OCI-LY1 (cell line): ENCODE results near the gene MPG.
A peak's percentile ranks its signal among the peaks of the same experiment; 100 is the strongest.
"Not testable (repeated sequence)": the region's sequence is repeated elsewhere in the genome, so short reads cannot be mapped to it uniquely, and the experiment has no call there.

Experiments used
- H2AFZ ChIP-seq: fragments of 200-600 bp; sonication (generic), shearing (Covaris generic); 2 replicates; pipeline ENCODE4 v1.6.0; 2014; ENCODE audit warnings: antibody characterized with exemption, mild to moderate bottlenecking, low read length
- H3F3A ChIP-seq: fragments of 200-600 bp; sonication (generic), shearing (Covaris generic); 2 replicates; pipeline ENCODE4 v1.6.0; 2014; ENCODE audit warnings: mild to moderate bottlenecking, antibody characterized with exemption, low read length, moderate library complexity; ENCODE audit not compliant: insufficient read depth
- H3K27ac ChIP-seq: fragments of 200-600 bp; sonication (generic); 2 replicates; pipeline ENCODE4 v1.5.1; 2014; ENCODE audit warnings: low read length, mixed run types, mild to moderate bottlenecking, low read depth; ENCODE audit not compliant: poor library complexity, severe bottlenecking
- H3K27me3 ChIP-seq: fragments of 200-600 bp; sonication (generic); 2 replicates; pipeline ENCODE4 v1.6.0; 2014; ENCODE audit warnings: antibody characterized with exemption, mild to moderate bottlenecking, low read length, moderate library complexity; ENCODE audit not compliant: insufficient read depth
- H3K36me3 ChIP-seq: fragments of 200-600 bp; sonication (generic); 2 replicates; pipeline ENCODE4 v1.6.1; 2014; ENCODE audit warnings: mild to moderate bottlenecking, antibody characterized with exemption, low read length, moderate library complexity, mixed read lengths; ENCODE audit not compliant: insufficient read depth
- H3K4me1 ChIP-seq: fragments of 200-600 bp; sonication (generic); 2 replicates; pipeline ENCODE4 v1.5.1; 2014; ENCODE audit warnings: mild to moderate bottlenecking, low read length, moderate library complexity; ENCODE audit not compliant: insufficient read depth, severe bottlenecking
- H3K4me2 ChIP-seq: fragments of 200-600 bp; sonication (generic), shearing (Covaris generic); 2 replicates; pipeline ENCODE4 v1.6.1; 2014; ENCODE audit warnings: low read length
- H3K4me3 ChIP-seq: fragments of 200-600 bp; sonication (generic); 2 replicates; pipeline ENCODE4 v1.5.1; 2014; ENCODE audit warnings: low read length, low read depth, mild to moderate bottlenecking, mixed read lengths; ENCODE audit not compliant: poor library complexity, severe bottlenecking
- H3K79me2 ChIP-seq: fragments of 200-600 bp; shearing (Covaris generic); 2 replicates; pipeline ENCODE4 v1.6.1; 2016; ENCODE audit warnings: mixed run types, low read length, mixed read lengths; ENCODE audit not compliant: insufficient read depth
- H3K9ac ChIP-seq: fragments of 200-600 bp; sonication (generic), shearing (Covaris generic); 2 replicates; pipeline ENCODE4 v1.6.1; 2014; ENCODE audit warnings: mild to moderate bottlenecking, low read length, mixed read lengths
- H3K9me2 ChIP-seq: fragments of 200-600 bp; sonication (generic), shearing (Covaris generic); 2 replicates; pipeline ENCODE4 v1.6.1; 2014; ENCODE audit warnings: low read depth, mild to moderate bottlenecking, low read length, mixed read lengths
- H3K9me3 ChIP-seq: fragments of 200-600 bp; shearing (Covaris generic); 2 replicates; pipeline ENCODE4 v1.6.1; 2014; ENCODE audit warnings: low read length, mixed read lengths
- H4K20me1 ChIP-seq: fragments of 200-600 bp; sonication (generic), shearing (Covaris generic); 2 replicates; pipeline ENCODE4 v1.6.0; 2016; ENCODE audit warnings: mild to moderate bottlenecking, low read length; ENCODE audit not compliant: insufficient read depth
- CTCF ChIP-seq: fragments of 200-600 bp; sonication (generic), shearing (Covaris generic); IDR thresholded peaks from 2 replicates; pipeline ENCODE4 v1.5.1; 2017; ENCODE audit warnings: mild to moderate bottlenecking, antibody characterized with exemption, low read length, moderate library complexity, mixed read lengths
- EZH2 ChIP-seq: fragments of 200-600 bp; sonication (generic), shearing (Covaris generic); IDR thresholded peaks from 2 replicates; pipeline ENCODE4 v1.8.0; 2017; ENCODE audit warnings: borderline replicate concordance, mixed run types, mild to moderate bottlenecking, antibody characterized with exemption, low read length, moderate library complexity, mixed read lengths

The MPG gene

GRCh38 chr16:45454-45853, 32.6 kb upstream of the MPG start:
- peaks cover 5% of the 10 kb centered on the region; the same call in 1 of the 2 replicates for H3F3A ChIP-seq
- no peaks in the 10 kb centered on the region for H3K4me1 ChIP-seq
- H3K9me2 ChIP-seq: no peaks in the 10 kb centered on the region
- H3K79me2 ChIP-seq: no peaks in the 10 kb centered on the region
- H4K20me1 ChIP-seq: no peaks in the 10 kb centered on the region
- H3K4me3 ChIP-seq: no peak overlapping the region
- peaks cover 85% of the 10 kb centered on the region for H3K36me3 ChIP-seq
- H3K9me3 ChIP-seq: no peaks in the 10 kb centered on the region
- no peak overlapping the region for H3K27ac ChIP-seq
- no peak overlapping the region for H2AFZ ChIP-seq
- H3K9ac ChIP-seq: no peak overlapping the region
- TF ChIP-seq EZH2 (no peak), CTCF (no peak)
- no peaks in the 10 kb centered on the region for H3K27me3 ChIP-seq
- H3K4me2 ChIP-seq: no peak overlapping the region

GRCh38 chr16:46510-46909, 31.5 kb upstream of the MPG start:
- H3K36me3 ChIP-seq: peaks cover 90% of the 10 kb centered on the region
- H3K9me2 ChIP-seq, H3K27ac ChIP-seq, H3K4me2 ChIP-seq, H2AFZ ChIP-seq, H3K4me1 ChIP-seq, H3K79me2 ChIP-seq, H3K9ac ChIP-seq, H3K4me3 ChIP-seq, H3K27me3 ChIP-seq, H3K9me3 ChIP-seq, H4K20me1 ChIP-seq, H3F3A ChIP-seq: not testable (repeated sequence)

- no peak overlapping the region for H3K4me3 ChIP-seq
- no peak overlapping the region for H3K4me2 ChIP-seq
- no peaks in the 10 kb centered on the region for H3K27me3 ChIP-seq
- H3K9ac ChIP-seq: no peak overlapping the region
- peaks cover 14% of the 10 kb centered on the region for H3K79me2 ChIP-seq
- TF ChIP-seq EZH2: no peak
- TF ChIP-seq CTCF: no peak
- H2AFZ ChIP-seq: no peak overlapping the region
- peaks cover 88% of the 10 kb centered on the region for H3K36me3 ChIP-seq
- no peaks in the 10 kb centered on the region for H3K9me3 ChIP-seq
- H4K20me1 ChIP-seq: no peaks in the 10 kb centered on the region
- no peaks in the 10 kb centered on the region for H3K9me2 ChIP-seq
- H3F3A ChIP-seq: peaks cover 5% of the 10 kb centered on the region; the same call in 1 of the 2 replicates
- no peak overlapping the region for H3K27ac ChIP-seq
- H3K4me1 ChIP-seq: peaks cover 14% of the 10 kb centered on the region
Measured at GRCh38 chr16:47234-47633, 30.8 kb upstream of the MPG start.

- H3K9me3 ChIP-seq: no peaks in the 10 kb centered on the region
- no peaks in the 10 kb centered on the region for H3K9me2 ChIP-seq
- peak overlapping the region; percentile 74 for H3K4me3 ChIP-seq
- H3K9ac ChIP-seq: no peak overlapping the region
- no peak overlapping the region for H3K27ac ChIP-seq
- peaks cover 5% of the 10 kb centered on the region; the same call in 1 of the 2 replicates for H3F3A ChIP-seq
- no peak overlapping the region for H2AFZ ChIP-seq
- H4K20me1 ChIP-seq: no peaks in the 10 kb centered on the region
- H3K36me3 ChIP-seq: peaks cover 63% of the 10 kb centered on the region
- H3K27me3 ChIP-seq: no peaks in the 10 kb centered on the region
- TF ChIP-seq EZH2 (no peak), CTCF (no peak)
- peaks cover 26% of the 10 kb centered on the region for H3K4me1 ChIP-seq
- H3K4me2 ChIP-seq: peak overlapping the region; percentile 56
- H3K79me2 ChIP-seq: peaks cover 26% of the 10 kb centered on the region
Measured at GRCh38 chr16:50769-51591, 27.0 kb upstream of the MPG start.
